ENCODE measurements around the gene DPP4.

DPP4 gene

DNA sequence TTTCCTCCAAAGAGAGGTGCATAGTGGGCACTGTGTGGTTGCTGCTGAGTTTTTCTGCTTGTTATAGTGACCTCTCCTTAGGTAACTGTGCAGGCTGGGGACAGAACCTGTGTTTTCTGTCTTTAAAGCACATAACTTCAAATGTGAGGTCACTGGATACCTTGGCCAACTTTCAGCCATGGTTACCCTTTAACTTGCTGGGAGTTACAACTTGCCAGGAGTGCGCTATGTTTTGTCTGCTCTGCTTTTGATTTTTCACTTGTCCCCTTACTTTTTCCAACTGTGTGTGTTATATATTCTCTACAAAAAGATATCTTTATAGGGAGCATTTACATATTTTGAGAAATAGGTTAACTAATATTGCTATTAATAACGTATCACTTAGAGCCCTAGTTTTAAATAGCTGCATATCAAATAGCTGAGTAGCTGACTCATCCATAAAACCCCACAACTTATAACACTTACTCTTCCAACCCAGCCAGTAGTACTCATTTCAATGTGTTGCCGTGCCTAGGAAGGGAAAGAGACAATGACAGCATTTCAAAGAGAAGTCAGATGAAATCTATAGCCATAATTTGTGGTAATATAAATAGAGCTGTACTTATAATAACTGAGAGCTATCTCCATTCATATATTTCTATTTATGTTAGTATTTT is 51.6 kb downstream of the DPP4 start:
- H3K27ac Mint-ChIP-seq: no peak overlapping the region
- H3K4me3 Mint-ChIP-seq: no peak overlapping the region
- peaks cover 16% of the 10 kb centered on the region for H3K27me3 Mint-ChIP-seq
- no peaks in the 10 kb centered on the region for H3K9me3 Mint-ChIP-seq
- ATAC-seq: no peak
- no peaks in the 10 kb centered on the region for H3K36me3 Mint-ChIP-seq
- H3K4me1 Mint-ChIP-seq: no peaks in the 10 kb centered on the region

DNA sequence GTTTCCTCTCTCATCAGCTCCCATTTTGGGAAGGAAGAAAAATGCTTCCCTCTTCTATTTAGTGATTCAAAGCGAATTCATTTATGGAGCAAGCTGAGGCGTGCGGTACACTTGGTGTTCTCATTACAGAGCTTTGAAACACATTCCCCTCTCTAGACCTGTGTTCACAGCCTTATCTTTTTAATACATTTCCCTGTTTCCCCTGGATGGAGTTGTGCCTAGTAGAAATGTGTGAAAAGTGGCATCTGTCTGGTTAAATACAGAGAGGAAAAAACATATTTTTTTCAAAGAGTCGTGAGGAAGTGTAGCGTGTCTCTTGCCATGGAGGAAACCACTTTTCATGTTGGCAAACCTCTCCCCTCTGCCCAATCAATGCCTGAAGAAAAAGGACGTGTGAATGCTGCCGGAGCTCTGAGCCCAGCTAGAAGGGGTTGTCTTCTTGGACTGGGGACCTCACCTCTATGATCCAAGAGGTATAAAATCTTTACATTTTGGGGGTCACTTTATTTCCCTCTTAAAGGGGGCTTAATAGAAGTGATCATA is 52.4 kb downstream of the DPP4 start:
- Mint-ChIP-seq H3K4me3 (no peak overlapping the region), H3K27ac (no peak overlapping the region), H3K36me3 (no peaks in the 10 kb centered on the region), H3K27me3 (peaks cover 16% of the 10 kb centered on the region), H3K4me1 (no peaks in the 10 kb centered on the region), H3K9me3 (no peaks in the 10 kb centered on the region)
- no peak for ATAC-seq

DNA sequence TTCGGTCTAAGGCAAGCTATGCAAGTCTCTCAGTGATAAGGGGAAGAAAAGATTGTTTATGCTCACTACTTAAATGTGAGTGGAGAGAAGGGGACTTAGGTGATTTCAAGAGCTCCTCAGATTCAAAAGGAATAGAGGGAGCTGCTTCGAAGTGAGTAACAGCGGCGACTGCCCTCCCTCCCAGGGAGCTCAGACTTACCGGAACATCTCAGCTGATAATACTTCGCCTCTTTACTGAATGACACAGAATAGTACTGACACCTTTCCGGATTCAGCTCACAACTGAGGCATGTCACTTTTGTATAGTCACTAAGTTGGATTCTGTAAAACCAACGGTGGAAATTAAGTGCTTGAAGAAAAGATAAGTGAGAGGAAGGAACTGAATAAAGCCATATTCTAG is 55.5 kb downstream of the DPP4 start:
- Mint-ChIP-seq H3K4me3 (no peak overlapping the region), H3K9me3 (no peaks in the 10 kb centered on the region), H3K27ac (no peak overlapping the region), H3K4me1 (peaks cover 7% of the 10 kb centered on the region), H3K27me3 (peaks cover 9% of the 10 kb centered on the region), H3K36me3 (no peaks in the 10 kb centered on the region)
- no peak for ATAC-seq

DNA sequence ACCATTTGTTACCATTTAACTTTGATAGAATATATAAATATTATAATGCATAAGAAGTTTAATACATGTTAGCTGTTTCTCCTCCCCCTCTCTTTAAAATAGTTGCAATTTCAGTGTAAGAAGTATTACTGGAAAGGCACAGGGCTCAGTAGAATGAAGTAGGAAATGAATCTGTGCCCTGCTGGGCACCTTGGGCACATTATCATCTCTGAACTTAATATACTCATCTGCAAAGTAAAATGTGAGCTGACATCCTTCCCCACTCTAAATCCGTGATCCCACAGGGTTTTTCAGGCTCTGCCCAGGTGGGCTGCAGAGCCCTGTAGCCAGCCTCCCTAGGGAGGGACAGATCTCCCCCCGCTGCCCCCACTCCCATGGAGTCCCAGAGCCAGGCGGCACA is 56.8 kb downstream of the DPP4 start:
- ATAC-seq: peak; percentile 16
- H3K36me3 Mint-ChIP-seq: no peaks in the 10 kb centered on the region
- H3K4me1 Mint-ChIP-seq: peaks cover 9% of the 10 kb centered on the region
- no peak overlapping the region for H3K27ac Mint-ChIP-seq
- peaks cover 9% of the 10 kb centered on the region for H3K27me3 Mint-ChIP-seq
- H3K9me3 Mint-ChIP-seq: no peaks in the 10 kb centered on the region
- no peak overlapping the region for H3K4me3 Mint-ChIP-seq

DNA sequence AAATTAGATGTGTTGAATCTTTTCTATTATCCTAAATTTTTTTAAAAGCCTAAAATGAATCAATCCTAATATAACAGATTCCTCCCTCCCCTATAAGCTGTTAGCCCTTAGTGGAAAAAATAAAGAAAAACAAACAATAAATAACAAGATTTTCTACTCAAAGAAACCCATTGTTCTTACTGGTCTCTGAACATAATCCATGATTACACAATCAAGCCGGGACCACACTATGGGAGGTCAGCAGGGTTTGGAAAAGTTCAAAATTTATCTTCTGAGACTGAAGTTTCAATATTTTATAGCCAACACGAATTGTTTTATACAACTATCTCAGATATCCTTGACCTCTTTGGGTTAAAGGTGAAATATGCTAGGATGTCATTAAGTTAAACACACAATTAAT is 57.9 kb downstream of the DPP4 start:
- no peak overlapping the region for H3K27ac Mint-ChIP-seq
- H3K4me1 Mint-ChIP-seq: peaks cover 9% of the 10 kb centered on the region
- H3K36me3 Mint-ChIP-seq: no peaks in the 10 kb centered on the region
- ATAC-seq: no peak
- H3K4me3 Mint-ChIP-seq: no peak overlapping the region
- peaks cover 9% of the 10 kb centered on the region for H3K27me3 Mint-ChIP-seq
- H3K9me3 Mint-ChIP-seq: no peaks in the 10 kb centered on the region

DNA sequence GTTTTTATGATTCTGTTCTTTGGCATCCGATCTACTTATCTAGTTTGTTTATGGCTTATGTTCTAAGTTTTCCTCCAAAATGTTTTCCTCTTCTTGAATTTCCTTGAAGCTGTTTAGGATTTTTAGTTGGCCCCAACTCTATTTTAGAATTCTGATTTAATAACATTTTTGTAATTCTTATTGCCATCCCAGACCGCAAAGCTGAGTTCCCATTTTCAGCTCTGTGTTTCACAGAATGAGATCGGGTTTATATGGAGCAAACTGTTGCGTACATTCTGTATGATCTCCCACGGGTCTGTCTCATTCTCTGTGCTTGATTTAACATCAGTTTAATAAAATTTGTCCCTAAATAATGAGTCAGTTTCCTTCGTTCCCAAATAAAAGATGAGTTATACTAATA is 59.3 kb downstream of the DPP4 start:
- Mint-ChIP-seq H3K27me3 (peaks cover 9% of the 10 kb centered on the region), H3K4me1 (peaks cover 9% of the 10 kb centered on the region), H3K9me3 (no peaks in the 10 kb centered on the region), H3K27ac (no peak overlapping the region), H3K4me3 (no peak overlapping the region), H3K36me3 (no peaks in the 10 kb centered on the region)
- no peak for ATAC-seq

DNA sequence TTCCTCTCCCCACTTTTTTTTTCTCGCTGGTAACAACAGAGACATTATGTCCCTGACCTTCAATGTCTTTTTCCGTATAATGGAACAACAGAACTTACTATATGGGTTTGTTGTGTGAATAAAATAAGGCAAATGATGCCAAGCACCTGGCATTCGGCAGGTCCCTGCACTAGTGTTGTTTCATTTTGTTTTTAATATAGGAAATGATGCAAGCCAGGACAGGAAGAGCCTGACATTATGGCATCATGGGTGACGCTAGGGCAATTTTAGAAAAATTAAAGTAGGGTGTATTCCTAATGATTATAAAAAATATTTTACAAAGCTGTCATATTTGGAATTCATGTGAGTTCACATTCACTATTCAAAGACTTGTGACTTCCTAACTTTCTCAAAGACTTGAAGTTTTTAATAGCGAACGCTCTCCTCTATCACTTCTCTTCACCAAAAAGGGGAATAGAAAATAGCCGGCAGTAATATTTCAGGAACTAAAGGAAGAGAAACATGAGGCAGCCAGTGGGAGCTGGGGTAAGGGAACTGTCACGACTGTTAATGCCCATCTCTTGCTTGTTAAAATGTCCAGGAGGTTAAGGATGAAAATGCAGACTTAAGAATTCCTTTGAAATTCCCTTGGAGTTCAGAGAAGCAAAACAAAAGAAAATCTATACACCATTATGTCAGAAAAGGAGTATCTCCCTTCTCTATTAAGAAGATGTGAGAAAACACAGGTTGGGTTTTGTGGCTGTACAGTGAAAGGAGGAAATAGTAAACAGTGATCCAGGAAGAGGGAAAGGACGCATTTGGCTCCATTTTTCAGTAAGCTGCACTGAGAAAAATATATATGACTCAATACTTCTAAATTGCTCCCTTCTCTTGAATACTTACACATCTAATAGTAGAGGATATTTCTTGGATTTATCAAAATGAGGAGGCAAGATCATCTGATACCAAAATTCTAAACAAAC is 60.2 kb downstream of the DPP4 start:
- Mint-ChIP-seq H3K27ac (no peak overlapping the region), H3K4me3 (no peak overlapping the region), H3K36me3 (no peaks in the 10 kb centered on the region), H3K9me3 (no peaks in the 10 kb centered on the region), H3K4me1 (peaks cover 9% of the 10 kb centered on the region), H3K27me3 (peaks cover 9% of the 10 kb centered on the region)
- no peak for ATAC-seq

DNA sequence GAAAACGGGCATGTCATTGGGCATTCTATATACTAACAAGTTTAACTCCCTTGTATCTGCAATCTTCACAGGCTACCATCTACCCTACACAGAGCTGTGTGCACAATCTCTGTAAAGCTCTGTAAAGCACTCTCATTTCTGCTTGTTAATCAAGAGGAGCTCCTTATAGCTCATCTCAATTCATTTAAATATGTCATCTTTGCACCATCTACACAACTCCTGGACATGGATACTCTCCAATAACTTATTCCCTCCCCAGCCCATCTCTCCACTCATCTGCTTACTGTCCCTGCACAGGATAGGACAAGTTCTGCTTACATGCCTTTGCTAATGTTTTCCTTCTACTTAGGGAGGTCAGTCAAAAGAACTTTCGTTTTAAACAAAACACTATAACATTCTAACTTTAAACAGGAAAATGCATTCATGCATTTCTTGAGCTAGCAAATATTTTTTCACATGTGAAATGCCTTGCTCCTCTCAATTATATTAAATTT is 61.4 kb downstream of the DPP4 start:
- H3K9me3 Mint-ChIP-seq: no peaks in the 10 kb centered on the region
- H3K4me1 Mint-ChIP-seq: peaks cover 9% of the 10 kb centered on the region

DNA sequence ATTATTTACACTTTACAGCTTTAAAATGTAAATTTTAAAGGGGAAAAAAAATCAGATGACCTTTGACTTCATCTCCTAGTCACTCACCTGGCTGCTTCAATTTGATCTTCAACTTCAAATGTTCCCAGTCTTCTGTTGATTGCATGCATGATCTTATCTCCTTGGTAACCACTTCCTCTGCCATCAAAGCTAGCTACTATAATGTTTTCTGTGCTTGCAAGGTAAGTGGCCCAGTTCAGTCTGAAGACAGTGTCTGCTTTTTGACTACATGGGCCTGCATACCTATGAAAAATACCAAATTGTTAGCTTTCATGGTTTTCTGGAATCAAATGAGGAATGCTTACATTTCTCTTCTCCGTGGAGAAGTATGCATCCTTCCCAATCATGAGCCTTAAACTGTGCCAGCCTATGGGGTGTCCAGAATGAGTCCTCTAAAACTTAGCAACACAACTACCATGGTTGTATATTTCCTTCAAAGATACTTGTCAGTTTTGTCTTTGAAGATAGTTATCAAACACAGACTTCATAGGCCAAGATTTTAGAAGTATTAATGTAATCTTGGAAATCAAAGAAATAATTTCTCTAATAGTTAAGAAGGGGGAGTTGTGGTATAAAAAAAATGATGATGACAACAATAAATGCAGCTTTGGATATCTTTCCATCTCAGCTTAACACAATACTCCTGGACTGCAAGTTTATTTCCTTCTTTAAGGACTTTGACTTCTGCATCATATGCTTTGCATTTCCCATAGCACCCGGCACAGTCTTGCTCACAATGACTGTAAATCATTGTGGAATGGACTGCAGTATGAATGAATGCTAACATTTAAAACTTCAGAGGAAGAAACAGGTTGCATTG is 62.1 kb downstream of the DPP4 start:
- peaks cover 9% of the 10 kb centered on the region for H3K27me3 Mint-ChIP-seq
- no peaks in the 10 kb centered on the region for H3K9me3 Mint-ChIP-seq
- no peak overlapping the region for H3K4me3 Mint-ChIP-seq
- H3K36me3 Mint-ChIP-seq: no peaks in the 10 kb centered on the region
- no peak overlapping the region for H3K27ac Mint-ChIP-seq
- H3K4me1 Mint-ChIP-seq: peaks cover 9% of the 10 kb centered on the region
- ATAC-seq: no peak

More for the DNA sequence above, 61.4 kb downstream of the DPP4 start:
- Mint-ChIP-seq H3K36me3 (no peaks in the 10 kb centered on the region), H3K27me3 (peaks cover 9% of the 10 kb centered on the region), H3K4me3 (no peak overlapping the region), H3K27ac (no peak overlapping the region)
- ATAC-seq: no peak

DNA sequence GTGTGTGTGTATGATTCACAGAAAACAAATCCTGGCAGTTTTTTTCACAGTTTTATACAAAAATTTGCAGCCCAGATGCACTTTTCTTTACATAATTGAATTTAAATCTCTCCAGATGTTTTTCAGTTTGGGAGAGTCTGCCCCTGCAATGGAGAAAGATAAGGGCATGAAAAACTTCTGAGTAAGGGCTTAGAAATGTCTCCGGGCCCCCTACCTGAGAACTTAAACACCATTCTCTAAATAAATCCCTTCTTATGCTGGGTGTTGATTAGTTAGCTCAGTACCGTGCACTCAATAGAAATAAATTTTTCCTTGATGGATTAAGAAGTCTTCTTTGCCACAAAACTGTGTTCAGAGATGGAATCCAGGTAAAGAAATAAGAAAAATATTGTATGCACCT is 64.5 kb downstream of the DPP4 start:
- no peak for ATAC-seq
- H3K4me1 Mint-ChIP-seq: peaks cover 9% of the 10 kb centered on the region
- H3K27me3 Mint-ChIP-seq: no peaks in the 10 kb centered on the region
- no peak overlapping the region for H3K27ac Mint-ChIP-seq
- H3K9me3 Mint-ChIP-seq: no peaks in the 10 kb centered on the region
- H3K4me3 Mint-ChIP-seq: no peak overlapping the region
- no peaks in the 10 kb centered on the region for H3K36me3 Mint-ChIP-seq

DNA sequence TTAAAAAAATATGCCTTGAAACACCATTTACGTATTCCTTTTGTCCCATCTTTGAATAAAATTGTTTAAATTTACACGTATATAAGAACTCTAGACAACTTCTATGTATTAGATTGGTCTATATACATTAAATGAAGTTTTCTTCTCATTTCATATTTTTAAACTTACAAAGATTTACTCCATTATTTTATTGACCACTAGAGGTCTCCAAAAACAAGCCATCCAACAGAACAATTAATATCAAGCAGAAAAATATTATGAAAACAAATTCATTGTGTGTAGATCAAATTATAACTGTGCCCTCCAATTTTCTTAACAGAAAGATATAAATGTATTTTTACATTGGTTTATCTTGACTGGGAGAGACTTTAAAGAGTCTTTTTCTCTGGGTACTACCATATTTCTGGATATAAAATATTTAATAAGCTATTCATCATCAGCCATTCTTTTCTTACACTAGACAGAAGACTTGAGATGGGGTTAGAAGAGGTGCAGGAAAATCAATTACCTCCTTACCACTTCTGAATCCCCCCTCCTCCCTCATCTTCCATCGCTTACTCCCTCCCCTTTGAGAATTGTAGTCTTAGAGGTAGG is 66.5 kb downstream of the DPP4 start:
- H3K27me3 Mint-ChIP-seq: no peaks in the 10 kb centered on the region

DNA sequence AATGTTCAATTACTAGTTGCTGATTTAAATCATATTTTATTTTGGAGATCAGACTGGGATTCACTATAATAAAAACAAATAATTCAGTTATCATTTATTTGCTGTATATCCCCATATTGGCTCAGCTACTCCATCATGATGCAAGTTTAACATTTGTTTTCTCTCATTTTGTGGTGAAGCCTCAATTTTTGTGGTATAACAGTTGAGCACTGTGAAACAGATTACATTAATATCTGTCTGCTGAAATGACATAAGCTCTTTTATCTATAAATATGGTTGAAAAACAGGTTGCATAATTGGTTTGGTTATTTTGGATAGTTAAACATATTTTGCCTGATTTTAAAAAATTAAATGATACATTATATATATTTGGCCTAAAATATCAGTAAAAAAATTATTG is 67.7 kb downstream of the DPP4 start:
- no peak for ATAC-seq
- Mint-ChIP-seq H3K9me3 (no peaks in the 10 kb centered on the region), H3K27ac (no peak overlapping the region), H3K36me3 (no peaks in the 10 kb centered on the region), H3K4me3 (no peak overlapping the region), H3K4me1 (no peaks in the 10 kb centered on the region), H3K27me3 (no peaks in the 10 kb centered on the region)

More for the DNA sequence above, 66.5 kb downstream of the DPP4 start:
- Mint-ChIP-seq H3K27ac (no peak overlapping the region), H3K36me3 (no peaks in the 10 kb centered on the region), H3K9me3 (no peaks in the 10 kb centered on the region), H3K4me3 (no peak overlapping the region), H3K4me1 (no peaks in the 10 kb centered on the region)
- no peak for ATAC-seq

DNA sequence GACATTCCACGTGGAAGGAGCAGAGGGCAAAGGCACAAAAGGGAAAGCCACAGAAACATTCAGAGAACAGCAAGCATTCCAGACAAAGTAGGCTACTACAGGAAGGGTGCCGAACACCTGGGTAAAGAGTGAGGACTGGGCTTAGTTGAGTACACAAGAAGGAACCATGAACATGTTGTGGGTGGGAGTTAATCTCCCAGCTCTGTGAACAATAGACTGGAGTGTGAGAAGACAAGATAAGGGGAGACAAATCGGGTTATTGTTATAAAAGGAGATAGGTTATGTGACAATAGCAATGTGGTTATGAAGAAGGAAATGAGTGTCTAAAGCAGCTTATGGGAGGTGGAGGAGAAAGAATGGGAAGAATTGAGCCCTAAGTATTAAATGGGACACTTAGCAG is 70.0 kb downstream of the DPP4 start:
- Mint-ChIP-seq H3K4me3 (no peak overlapping the region), H3K36me3 (no peaks in the 10 kb centered on the region)
- ATAC-seq: no peak

DNA sequence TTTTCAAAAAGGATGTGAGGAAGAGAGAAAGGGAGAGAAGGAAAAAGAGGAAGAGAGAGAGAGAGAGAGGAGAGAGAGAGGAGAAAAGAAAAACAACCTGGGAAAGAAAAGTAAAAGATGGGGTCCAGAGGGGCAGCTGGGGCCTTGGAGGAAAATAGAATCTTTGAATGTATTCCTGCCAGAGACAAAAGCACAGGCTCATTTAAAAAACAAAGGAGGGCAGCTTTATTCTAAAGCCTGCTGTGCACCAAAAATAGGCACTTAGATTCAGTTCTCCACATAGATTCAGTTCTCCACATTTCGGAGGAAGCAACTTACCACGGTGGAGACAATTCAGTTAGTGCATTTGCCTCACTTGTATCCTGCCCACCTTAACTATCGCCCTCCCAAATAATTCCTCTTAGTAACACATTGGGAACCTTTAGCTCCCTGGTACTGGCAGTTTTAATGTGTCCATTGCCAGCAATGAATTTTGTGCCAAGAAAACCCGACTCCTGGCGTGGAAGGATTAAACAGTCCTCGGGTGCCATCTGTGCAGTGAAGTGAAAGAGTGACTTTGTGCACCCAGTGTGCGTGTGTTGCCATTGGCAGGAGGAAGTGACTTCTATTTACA is 71.3 kb downstream of the DPP4 start:
- Mint-ChIP-seq H3K36me3 (no peaks in the 10 kb centered on the region), H3K27me3 (no peaks in the 10 kb centered on the region), H3K9me3 (no peaks in the 10 kb centered on the region), H3K4me3 (no peak overlapping the region), H3K27ac (no peak overlapping the region), H3K4me1 (no peaks in the 10 kb centered on the region)
- ATAC-seq: no peak

More for the DNA sequence above, 70.0 kb downstream of the DPP4 start:
- Mint-ChIP-seq H3K27ac (no peak overlapping the region), H3K4me1 (no peaks in the 10 kb centered on the region), H3K9me3 (no peaks in the 10 kb centered on the region), H3K27me3 (no peaks in the 10 kb centered on the region)

Measured in stimulated activated memory B cell treated with anti-CD40 and anti-IgM and Interleukin-4, amounts not matched to agents 10 μg/mL and 1 μg/mL and 100 μg/mL, for 72 hours (primary cell).